Raji (cell line): ENCODE results near the gene TCF23.

Experiments used
- POLR2A ChIP-seq: IDR thresholded peaks from 2 replicates; pipeline ENCODE4 v1.6.1; 2011; ENCODE audit warnings: low read depth, low read length, control low read depth; ENCODE audit not compliant: insufficient read depth

Gene TCF23

GRCh38 chr2:27145682-27146081 lies 3.1 kb upstream of the TCF23 start:
- no peak for TF ChIP-seq POLR2A

DNA sequence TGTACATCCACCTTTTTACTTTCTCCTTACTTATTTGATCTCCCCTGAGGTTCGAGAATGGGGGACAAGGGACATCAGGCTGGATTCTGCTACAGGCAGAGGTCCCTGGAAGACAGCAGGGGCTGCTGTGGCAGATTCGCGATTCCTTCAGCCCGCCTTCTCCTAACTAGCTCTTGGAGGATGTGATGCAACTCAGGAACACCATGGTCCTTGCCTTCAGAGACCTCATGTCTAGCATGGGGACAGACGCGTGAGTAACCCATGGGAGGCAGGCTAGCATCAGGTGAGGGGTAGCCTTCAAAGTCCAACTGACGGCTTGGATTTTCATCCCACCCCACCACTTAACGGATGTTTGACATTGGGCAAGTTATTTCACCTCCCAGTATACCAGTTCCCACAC lies 869 bp upstream of the TCF23 start:
- TF ChIP-seq POLR2A = no peak

- no peak for TF ChIP-seq POLR2A
Observed at GRCh38 chr2:27149570-27150405, 984 bp downstream of the TCF23 start.

GRCh38 chr2:27150639-27151230 lies 1.9 kb downstream of the TCF23 start:
- no peak for TF ChIP-seq POLR2A

- TF ChIP-seq POLR2A = no peak
Observed at GRCh38 chr2:27152102-27152795, 3.4 kb downstream of the TCF23 start.

DNA sequence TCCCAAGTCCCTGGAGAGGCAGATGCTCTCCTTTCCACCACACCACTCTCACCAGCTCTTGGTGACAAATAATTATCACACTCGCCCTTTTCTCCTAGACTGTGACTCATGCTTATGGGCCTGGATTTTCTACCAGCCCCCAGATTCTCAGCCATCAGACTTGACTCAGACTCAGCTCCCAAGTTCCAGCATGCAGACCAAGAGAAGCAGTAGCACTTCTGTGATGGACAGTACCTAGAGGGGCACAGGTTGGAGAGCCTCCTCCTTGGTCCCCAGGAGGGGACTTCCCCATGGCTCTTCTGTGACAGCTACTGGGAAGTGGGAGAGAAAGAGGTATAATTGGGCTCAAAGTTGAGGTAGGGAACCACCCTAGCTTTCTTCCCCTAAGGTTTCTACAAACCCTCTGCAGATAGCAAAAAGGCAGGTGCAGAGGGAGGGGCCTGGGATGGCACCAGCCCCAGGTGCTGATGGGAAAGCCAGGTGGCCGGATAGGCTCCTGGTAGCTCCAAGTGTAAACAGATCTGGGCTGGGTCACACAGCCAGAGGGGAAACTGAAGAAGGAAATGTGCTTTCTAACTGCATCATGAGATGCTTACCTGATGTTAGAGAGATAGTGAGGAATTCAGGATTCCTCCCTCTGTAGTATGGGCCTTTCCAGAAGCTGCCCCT lies 4.1 kb downstream of the TCF23 start:
- TF ChIP-seq POLR2A = no peak

DNA sequence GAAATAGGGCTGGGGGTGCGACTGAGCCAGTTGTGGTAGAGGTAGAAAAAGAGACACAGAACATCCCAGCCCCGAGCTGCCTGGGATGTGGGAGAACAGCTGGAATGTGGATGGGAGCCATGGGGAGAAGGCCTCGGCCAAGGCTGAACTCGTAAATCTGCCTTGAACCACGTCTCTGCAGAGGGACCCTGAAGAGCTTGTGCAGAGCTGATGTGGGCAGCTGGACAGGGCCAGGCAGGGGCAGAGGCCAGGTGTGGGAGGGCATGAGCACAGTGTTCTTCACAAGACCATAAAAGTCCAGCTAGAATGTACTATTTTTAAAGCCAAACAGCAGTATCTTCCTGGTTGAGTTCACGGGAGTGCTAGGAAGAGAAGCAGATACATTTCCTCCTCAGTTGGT lies 5.7 kb downstream of the TCF23 start:
- no peak for TF ChIP-seq POLR2A

DNA sequence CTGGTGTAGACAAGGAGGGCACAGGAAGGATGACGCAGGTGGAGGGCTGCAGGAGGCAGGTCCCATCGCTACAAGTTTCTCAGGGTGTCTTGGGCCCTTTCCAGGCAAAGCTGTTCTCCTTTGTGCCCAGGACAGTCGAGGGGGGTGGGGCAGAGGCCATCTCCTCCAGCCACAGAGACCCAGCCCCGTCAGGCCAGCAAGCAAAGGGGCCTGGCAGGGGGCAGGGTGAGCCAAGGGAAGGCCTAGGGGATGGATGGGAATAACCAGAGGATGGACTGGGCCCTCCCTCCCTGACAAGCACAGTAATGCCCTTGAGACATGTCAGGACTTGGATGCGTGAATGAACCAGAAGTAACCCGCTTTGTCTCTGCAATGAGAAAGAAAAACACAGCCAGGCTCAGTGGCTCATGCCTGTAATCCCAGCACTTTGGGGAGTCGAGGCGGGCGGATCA lies 6.3 kb downstream of the TCF23 start:
- TF ChIP-seq POLR2A = no peak

- TF ChIP-seq POLR2A = no peak
Observed at GRCh38 chr2:27158468-27158867, 9.7 kb downstream of the TCF23 start.

- no peak for TF ChIP-seq POLR2A
Observed at GRCh38 chr2:27159271-27159670, 10.5 kb downstream of the TCF23 start.

- no peak for TF ChIP-seq POLR2A
Observed at GRCh38 chr2:27160191-27160590, 11.4 kb downstream of the TCF23 start.

- no peak for TF ChIP-seq POLR2A
Observed at GRCh38 chr2:27162151-27163121, 13.6 kb downstream of the TCF23 start.

GRCh38 chr2:27164960-27165763 lies 16.4 kb downstream of the TCF23 start:
- TF ChIP-seq POLR2A = no peak
